ENCODE measurements around the gene TRPT1. TPM values are rescaled to one million over a fixed set of nuclear protein-coding genes. Genes with fewer than 3 reads are reported as not detected.

The TRPT1 gene
- total and polyA plus RNA-seq, 9 of the 15 experiments (the other 6 are each of a cell fraction or from before 2014, with no cell fraction given) = 4.6 to 41.7 (median 23.1) TPM

DNA sequence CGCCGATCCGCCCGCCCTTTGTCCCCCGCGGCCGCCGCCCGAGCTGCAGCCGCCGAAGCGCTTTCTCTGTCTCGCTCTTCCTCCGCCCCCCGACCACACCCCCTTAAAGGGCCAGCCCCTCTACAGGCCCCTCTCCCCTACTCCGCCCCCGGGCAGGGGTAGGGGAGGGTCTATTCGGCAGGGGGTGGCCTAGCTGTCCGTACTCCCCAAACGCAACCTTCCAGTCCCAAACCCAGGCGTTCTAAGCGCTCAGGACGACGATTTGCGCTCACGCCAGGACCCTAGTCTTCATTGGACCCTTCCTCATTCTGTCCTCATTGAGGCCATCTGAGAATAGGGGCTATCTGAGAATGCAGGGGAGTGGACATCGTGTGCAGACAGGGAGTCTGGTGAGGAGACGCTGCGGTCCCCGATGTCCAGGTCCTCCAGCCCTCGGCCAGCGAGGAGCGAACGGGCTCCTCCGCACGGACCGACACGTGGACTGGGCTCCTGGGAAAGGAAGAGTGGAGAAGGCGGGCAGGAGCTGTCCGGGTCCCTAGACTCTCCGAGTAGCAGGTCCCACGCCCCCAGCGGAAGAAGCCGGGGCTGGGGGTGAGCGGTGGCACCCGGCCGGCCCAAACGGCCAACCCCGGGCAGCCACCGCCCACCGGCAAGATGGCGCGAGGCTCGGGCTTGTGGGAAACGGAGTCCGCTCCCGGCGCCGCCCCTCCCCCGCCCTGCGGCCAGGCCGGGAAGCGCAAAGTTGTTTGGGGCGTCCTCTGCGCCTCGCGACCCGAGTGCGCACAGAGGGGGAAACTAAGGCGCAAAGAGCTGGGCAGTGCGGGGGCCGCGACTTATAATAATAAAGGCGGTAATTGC, 21.1 kb upstream of the TRPT1 start, which contains the start of gene PPP1R14B (continued):
- TF ChIP-seq ZNF23 (CRISPR knock-in tag; IDR thresholded peaks at IDR 0.05) (no peak), HLTF (IDR thresholded peaks at IDR 0.05) (no peak), ARID4B (CRISPR knock-in tag; IDR thresholded peaks at IDR 0.05) (peak; percentile 93), HMG20A (CRISPR knock-in tag; conservative IDR thresholded peaks at IDR 0.05) (no peak), BRF1 (IDR thresholded peaks at IDR 0.05; ENCODE audit: borderline replicate concordance, extremely low read depth, insufficient read length) (no peak), SAP30 (IDR thresholded peaks at IDR 0.05; ENCODE audit: borderline replicate concordance, insufficient read depth, low read depth, low read length, poor library complexity, severe bottlenecking) (no peak), ZBTB7A (IDR thresholded peaks at IDR 0.05; ENCODE audit: borderline replicate concordance, control insufficient read depth, low read depth, low read length) (peak; percentile 83), ETV1 (tag; conservative IDR thresholded peaks at IDR 0.05; ENCODE audit: low read depth) (0 out of 2 replicates have a peak, but pooled peaks have one; percentile 20), ZBED1 (IDR thresholded peaks at IDR 0.05) (no peak), POLR2A (conservative IDR thresholded peaks at IDR 0.05) (peak; percentile 90), POLR2AphosphoS5 (IDR thresholded peaks at IDR 0.05; ENCODE audit: control insufficient read depth, insufficient read depth, low read depth, low read length) (no peak; the same call in 1 of the 2 replicates), DPF2 (IDR thresholded peaks at IDR 0.05) (peak; percentile 60), RHOXF2B (CRISPR knock-in tag; conservative IDR thresholded peaks at IDR 0.05) (no peak), ZNF609 (CRISPR knock-in tag; IDR thresholded peaks at IDR 0.05; ENCODE audit: borderline replicate concordance) (no peak), BDP1 (IDR thresholded peaks at IDR 0.05; ENCODE audit: insufficient read depth, insufficient read length) (no peak), ATF7 (IDR thresholded peaks at IDR 0.05) (peak; percentile 65; the same call in 1 of the 2 replicates), ZNF274 (IDR thresholded peaks at IDR 0.05; ENCODE audit: borderline replicate concordance, low read depth, low read length) (no peak)
- TF ChIP-seq, protein P1, sequence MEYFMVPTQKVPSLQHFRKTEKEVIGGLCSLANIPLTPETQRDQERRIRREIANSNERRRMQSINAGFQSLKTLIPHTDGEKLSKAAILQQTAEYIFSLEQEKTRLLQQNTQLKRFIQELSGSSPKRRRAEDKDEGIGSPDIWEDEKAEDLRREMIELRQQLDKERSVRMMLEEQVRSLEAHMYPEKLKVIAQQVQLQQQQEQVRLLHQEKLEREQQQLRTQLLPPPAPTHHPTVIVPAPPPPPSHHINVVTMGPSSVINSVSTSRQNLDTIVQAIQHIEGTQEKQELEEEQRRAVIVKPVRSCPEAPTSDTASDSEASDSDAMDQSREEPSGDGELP (CRISPR knock-in tag; IDR thresholded peaks at IDR 0.05; ENCODE audit: borderline replicate concordance) = peak; percentile 80; the same call in 1 of the 2 replicates
